Neural cell (in vitro differentiated cells): ENCODE measurements around the gene ZCWPW1. TPM values are rescaled to one million over a fixed set of nuclear protein-coding genes. Genes with fewer than 3 reads are reported as not detected.

Source experiments
- H2AFZ ChIP-seq: fragments of 200-600, 300-800 bp; sonication (generic), shearing (Covaris generic); 2 replicates; pipeline ENCODE4 v1.6.0; 2014; ENCODE audit warnings: low read depth, mild to moderate bottlenecking, antibody characterized with exemption, low read length, moderate library complexity
- H3F3A ChIP-seq: fragments of 200-600 bp; shearing (Covaris generic); 2 replicates; pipeline ENCODE4 v1.6.1; 2016; ENCODE audit warnings: mild to moderate bottlenecking, moderate library complexity, mixed read lengths, antibody characterized with exemption, low read length; ENCODE audit not compliant: insufficient read depth, poor library complexity, severe bottlenecking
- H3K27ac ChIP-seq: fragments of 200-600, 300-800 bp; sonication (generic), shearing (Covaris generic); 2 replicates; pipeline ENCODE4 v1.5.1; 2014; ENCODE audit warnings: mild to moderate bottlenecking, low read length, moderate library complexity
- H3K27me3 ChIP-seq: fragments of 300-800, 200-600 bp; sonication (generic), shearing (Covaris generic); 2 replicates; pipeline ENCODE4 v1.6.0; 2014; ENCODE audit warnings: mild to moderate bottlenecking, low read depth, low read length, moderate library complexity; ENCODE audit not compliant: insufficient read depth
- H3K36me3 ChIP-seq: fragments of 300-800, 200-600 bp; sonication (generic), shearing (Covaris generic); 2 replicates; pipeline ENCODE4 v1.5.1; 2014; ENCODE audit warnings: mild to moderate bottlenecking, antibody characterized with exemption, low read length, moderate library complexity; ENCODE audit not compliant: insufficient read depth
- H3K4me2 ChIP-seq: fragments of 300-800, 200-600 bp; sonication (generic), shearing (Covaris generic); 2 replicates; pipeline ENCODE4 v1.6.0; 2014; ENCODE audit warnings: mild to moderate bottlenecking, low read length
- H3K4me3 ChIP-seq: fragments of 300-800, 200-600 bp; sonication (generic), shearing (Covaris generic); 2 replicates; pipeline ENCODE4 v1.5.1; 2014; ENCODE audit warnings: mild to moderate bottlenecking, low read length, moderate library complexity
- H3K79me2 ChIP-seq: fragments of 200-600 bp; shearing (Covaris generic); replicated peaks from 2 replicates; pipeline ENCODE4 v1.6.0; 2014; ENCODE audit warnings: mild to moderate bottlenecking, low read length, moderate library complexity; ENCODE audit not compliant: insufficient read depth
- H3K9ac ChIP-seq: fragments of 300-800, 200-600 bp; sonication (generic), shearing (Covaris generic); 2 replicates; pipeline ENCODE4 v1.6.1; 2016; ENCODE audit warnings: mild to moderate bottlenecking, low read length, mixed read lengths
- H3K9me2 ChIP-seq: fragments of 200-600 bp; shearing (Covaris generic); 2 replicates; pipeline ENCODE4 v1.6.1; 2016; ENCODE audit warnings: mild to moderate bottlenecking, low read length, mixed read lengths; ENCODE audit not compliant: insufficient read depth
- H3K9me3 ChIP-seq: fragments of 200-600, 300-800 bp; sonication (generic), shearing (Covaris generic); 2 replicates; pipeline ENCODE4 v1.6.1; 2016; ENCODE audit warnings: mild to moderate bottlenecking, mixed run types, low read length, moderate library complexity, mixed read lengths
- H4K20me1 ChIP-seq: fragments of 200-600 bp; shearing (Covaris generic); 2 replicates; pipeline ENCODE4 v1.6.1; 2016; ENCODE audit warnings: mild to moderate bottlenecking, mixed run types; ENCODE audit not compliant: insufficient read depth
- CTCF ChIP-seq: fragments of 450-650 bp; IDR thresholded peaks from 2 replicates; pipeline ENCODE4 v1.5.1; 2014; ENCODE audit warnings: antibody characterized with exemption, mild to moderate bottlenecking, moderate library complexity; ENCODE audit not compliant: poor library complexity, severe bottlenecking
- EP300 ChIP-seq: fragments of 450-650 bp; conservative IDR thresholded peaks from 2 replicates; pipeline ENCODE4 v1.6.1; 2014; ENCODE audit warnings: antibody characterized with exemption, mild to moderate bottlenecking, moderate library complexity; ENCODE audit not compliant: poor library complexity, severe bottlenecking
- EZH2 ChIP-seq: fragments of 200-600, 300-800 bp; shearing (Covaris generic), sonication (generic); IDR thresholded peaks from 2 replicates; pipeline ENCODE4 v1.6.1; 2014; ENCODE audit warnings: antibody characterized with exemption, low read length, borderline replicate concordance, mild to moderate bottlenecking; ENCODE audit not compliant: insufficient read depth, poor library complexity, severe bottlenecking
- MXI1 ChIP-seq: fragments of 450-650 bp; conservative IDR thresholded peaks from 2 replicates; pipeline ENCODE4 v1.6.1; 2014; ENCODE audit warnings: antibody characterized with exemption, mild to moderate bottlenecking; ENCODE audit not compliant: poor library complexity, severe bottlenecking
- POLR2AphosphoS5 ChIP-seq: IDR thresholded peaks from 2 replicates; pipeline ENCODE4 v1.6.1; 2012
- RAD21 ChIP-seq: fragments of 450-650 bp; conservative IDR thresholded peaks from 2 replicates; pipeline ENCODE4 v1.6.1; 2014; ENCODE audit warnings: antibody characterized with exemption, mild to moderate bottlenecking, moderate library complexity
- REST ChIP-seq: IDR thresholded peaks from 2 replicates; pipeline ENCODE4 v1.6.1; 2012; ENCODE audit warnings: borderline replicate concordance
- SMC3 ChIP-seq: fragments of 450-650 bp; conservative IDR thresholded peaks from 2 replicates; pipeline ENCODE4 v1.6.1; 2014; ENCODE audit warnings: antibody characterized with exemption, mild to moderate bottlenecking, moderate library complexity; ENCODE audit not compliant: poor library complexity
- TAF1 ChIP-seq: IDR thresholded peaks from 2 replicates; pipeline ENCODE4 v1.6.1; 2012; ENCODE audit warnings: low read depth
- polyA plus RNA-seq: library from polyadenylated mRNA; depleted of rRNA; stranded (reverse); fragments of >200 nt; gene quantifications from 2 replicates; pipeline ENCODE4 v1.2.3, GENCODE V29; 2014

The ZCWPW1 gene
- polyA plus RNA-seq, 1 donor from 2014 or later = 6.8 TPM

GRCh38 chr7:100464210-100464660 lies 35.7 kb upstream of the ZCWPW1 start, which contains the start of gene SPACDR:
Gene SPACDR, minus strand, starts transcription at chr7:100464260. Its CDS starts 235 bp downstream, at chr7:100464025.
- H3K27ac ChIP-seq = no peak within 1 kb of the TSS
- no peak within 1 kb of the TSS for H3K9ac ChIP-seq
- no peaks in the 10 kb centered on the region for H3K36me3 ChIP-seq

GRCh38 chr7:100457033-100457432 lies 28.5 kb upstream of the ZCWPW1 start:
- no peaks in the 10 kb centered on the region for H3K79me2 ChIP-seq
- no peak overlapping the region for H3K4me3 ChIP-seq
- H3K9me2 ChIP-seq = no peaks in the 10 kb centered on the region
- no peaks in the 10 kb centered on the region for H3K36me3 ChIP-seq
- H2AFZ ChIP-seq = no peak overlapping the region
- no peak overlapping the region for H3K27ac ChIP-seq
- no peak overlapping the region for H3K9ac ChIP-seq
- no peak overlapping the region for H3K4me2 ChIP-seq
- no peaks in the 10 kb centered on the region for H3K27me3 ChIP-seq
- no peaks in the 10 kb centered on the region for H4K20me1 ChIP-seq
- H3F3A ChIP-seq = no peaks in the 10 kb centered on the region
- no peaks in the 10 kb centered on the region for H3K9me3 ChIP-seq
- TF ChIP-seq POLR2AphosphoS5 (no peak), REST (no peak), EP300 (no peak), CTCF (no peak), TAF1 (no peak), SMC3 (no peak)

More at GRCh38 chr7:100464210-100464660, 35.7 kb upstream of the ZCWPW1 start, which contains the start of gene SPACDR:
- no peaks in the 10 kb centered on the region for H3F3A ChIP-seq
- H3K4me3 ChIP-seq = no peak within 1 kb of the TSS
- no peaks in the 10 kb centered on the region for H3K9me3 ChIP-seq
- no peaks in the 10 kb centered on the region for H3K27me3 ChIP-seq
- no peaks in the 10 kb centered on the region for H3K79me2 ChIP-seq
- no peak within 1 kb of the TSS for H2AFZ ChIP-seq
- H3K9me2 ChIP-seq = no peaks in the 10 kb centered on the region
- no peaks in the 10 kb centered on the region for H4K20me1 ChIP-seq
- no peak for TF ChIP-seq EZH2
- no peak for TF ChIP-seq MXI1
- no peak for TF ChIP-seq SMC3
- TF ChIP-seq CTCF = no peak
- no peak for TF ChIP-seq POLR2AphosphoS5
- no peak for TF ChIP-seq REST
- no peak for TF ChIP-seq RAD21
- no peak for TF ChIP-seq EP300
- no peak for TF ChIP-seq TAF1
- H3K4me2 ChIP-seq = no peak within 1 kb of the TSS
